Astrocyte of the spinal cord (primary cell): ENCODE results near the gene DYSF.

Experiments used
- DNase-seq: peaks from one replicate; pipeline ENCODE4 v3.0.0; 2011; ENCODE audit warnings: low read depth, low spot score
- H3K4me3 ChIP-seq: 2 replicates; pipeline ENCODE4 v1.5.1; 2011; ENCODE audit warnings: low read depth, mild to moderate bottlenecking, low read length, moderate library complexity
- CTCF ChIP-seq: IDR thresholded peaks from 2 replicates; pipeline ENCODE4 v1.5.1; 2012; ENCODE audit warnings: low read depth, mild to moderate bottlenecking, low read length, inconsistent platforms
- in situ Hi-C: cut with HindIII; loops from 2 replicates; pipeline ENCODE4 v1.10.0; 2017; ENCODE audit warnings: low sequenced_read_pairs

The DYSF gene

DNA sequence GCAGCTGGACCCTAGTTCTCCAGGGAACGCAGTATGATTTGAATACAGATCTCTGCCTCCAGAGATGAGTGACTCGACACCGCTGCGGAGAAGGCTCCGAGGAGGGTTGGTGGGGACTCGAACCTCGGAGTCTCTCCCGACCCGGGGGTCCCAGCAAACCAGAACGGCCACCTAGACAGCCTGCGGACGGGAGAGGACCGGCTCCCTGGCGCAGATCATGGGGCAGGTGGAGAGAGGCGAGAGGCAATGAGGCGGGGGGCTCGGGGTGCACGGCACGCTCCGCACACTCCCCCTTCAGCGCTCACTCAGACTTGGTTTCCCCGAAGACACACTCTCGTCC lies 12.6 kb downstream of the DYSF start:
- H3K4me3 ChIP-seq = peak overlapping the region; percentile 50
- no peak for DNase-seq
- TF ChIP-seq CTCF = no peak
- in situ Hi-C loops = no loop called here

DNA sequence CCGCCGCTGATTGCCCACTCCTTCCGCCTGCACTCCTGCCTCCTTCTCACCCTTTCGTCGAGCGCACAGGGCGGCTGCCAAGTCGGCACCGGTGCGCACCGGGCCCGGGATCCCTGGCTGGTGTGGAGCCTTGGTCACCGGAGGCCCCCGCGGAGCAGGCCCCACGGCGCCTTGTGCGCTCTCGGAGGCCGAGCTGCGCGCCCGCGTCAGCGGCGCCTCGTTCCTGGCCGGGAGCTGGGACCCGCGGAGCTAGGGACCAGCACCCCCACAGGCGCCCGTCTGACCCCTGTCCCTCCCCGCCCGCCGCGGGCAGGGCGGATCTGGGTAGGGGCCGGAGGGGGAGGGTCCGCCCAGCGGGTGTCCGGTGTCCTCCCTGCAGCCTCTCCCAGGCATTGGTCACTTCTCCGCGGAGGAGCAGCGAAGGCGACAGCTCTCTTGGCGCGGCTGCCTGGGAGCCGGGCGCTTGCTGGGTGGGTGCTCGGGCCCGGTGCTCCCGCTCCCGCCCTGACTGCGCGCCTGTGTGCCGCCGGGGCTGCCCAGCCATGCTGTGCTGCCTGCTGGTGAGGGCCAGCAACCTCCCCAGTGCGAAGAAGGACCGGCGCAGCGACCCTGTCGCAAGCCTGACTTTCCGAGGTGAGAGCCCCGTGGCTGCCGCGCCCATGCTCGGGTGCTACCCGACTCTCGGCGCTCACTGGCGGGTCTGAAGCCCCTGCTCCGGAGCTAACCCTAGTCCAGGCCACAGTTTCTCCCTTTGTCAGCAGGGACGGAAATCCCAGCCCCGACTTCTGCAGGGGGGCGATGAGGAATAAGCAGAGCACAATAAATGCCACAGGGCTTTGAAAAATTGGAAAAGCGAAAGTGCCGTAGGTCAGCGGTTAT lies 13.2 kb downstream of the DYSF start:
- no peak for DNase-seq

DNA sequence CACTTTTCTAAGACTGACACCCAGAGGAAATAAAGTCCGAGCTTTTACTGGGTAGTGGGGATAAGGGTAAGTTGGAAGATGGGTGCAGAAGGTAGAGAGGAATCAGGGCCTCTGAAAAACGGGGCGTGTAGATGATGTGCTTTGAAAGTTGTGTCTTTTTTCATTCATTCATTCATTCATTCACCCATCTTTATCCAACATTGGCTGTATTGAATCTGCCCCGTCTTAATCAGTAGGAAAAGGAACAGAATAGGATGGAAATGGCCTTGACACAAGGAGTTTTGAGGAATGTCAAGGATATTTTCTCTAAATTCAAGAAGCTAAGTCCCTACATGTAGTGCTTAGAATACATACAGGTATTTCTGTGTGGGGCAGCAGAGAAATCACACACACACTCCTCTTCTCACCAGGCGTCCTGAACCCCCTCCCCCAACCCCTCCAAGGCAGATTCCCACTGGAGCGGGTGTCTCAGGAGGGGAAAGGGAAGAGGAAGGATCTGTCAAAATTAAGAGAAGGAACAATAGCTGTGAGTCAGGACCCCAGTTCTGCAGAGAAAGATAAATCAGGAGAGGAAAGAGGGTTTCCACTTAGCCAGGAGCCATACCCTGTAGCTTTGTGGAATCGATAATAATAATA lies 13.9 kb downstream of the DYSF start:
- in situ Hi-C loops = no loop called here
- DNase-seq = no peak
- TF ChIP-seq CTCF = no peak
- peak overlapping the region; percentile 50 for H3K4me3 ChIP-seq

More for the DNA sequence above, 13.2 kb downstream of the DYSF start:
- peak overlapping the region; percentile 50 for H3K4me3 ChIP-seq
- no peak for TF ChIP-seq CTCF
- in situ Hi-C loops = no loop called here

GRCh38 chr2:71468279-71469015 lies 15.1 kb downstream of the DYSF start:
- H3K4me3 ChIP-seq = no peak overlapping the region
- in situ Hi-C loops = no loop called here
- TF ChIP-seq CTCF = no peak
- no peak for DNase-seq

GRCh38 chr2:71469403-71470398 lies 16.3 kb downstream of the DYSF start:
- H3K4me3 ChIP-seq = no peak overlapping the region
- in situ Hi-C loops = no loop called here
- no peak for TF ChIP-seq CTCF
- no peak for DNase-seq
